Liver (tissue), 9 donors: ENCODE results near the gene ARHGAP9. TPM values are rescaled to one million over a fixed set of nuclear protein-coding genes. Genes with fewer than 3 reads are reported as not detected.

ENCODE experiments used
- DNase-seq: peaks from one replicate; pipeline ENCODE4 v3.0.0-alpha.2; 2017; ENCODE audit warnings: low spot score
- H3K27ac ChIP-seq, 2 donors: one replicate each; pipeline ENCODE4 v1.7.0; 2013; ENCODE audit warnings: inconsistent platforms in 2 of 2, low read length in 2 of 2, control low read depth in 1 of 2, low read depth in 1 of 2, mild to moderate bottlenecking in 1 of 2
- H3K27me3 ChIP-seq, 4 donors: one replicate each; pipeline versions ENCODE4 v1.6.1 to v1.7.0; 2013; ENCODE audit warnings: low read length in 3 of 4, inconsistent platforms in 1 of 4, mild to moderate bottlenecking in 1 of 4, moderate library complexity in 1 of 4; ENCODE audit not compliant: control insufficient read depth in 4 of 4, insufficient read depth in 4 of 4
- H3K36me3 ChIP-seq, 4 donors: one replicate each; pipeline versions ENCODE4 v1.6.1 to v1.7.0; 2013; ENCODE audit warnings: low read length in 3 of 4, mild to moderate bottlenecking in 3 of 4, low read depth in 1 of 4, moderate library complexity in 1 of 4; ENCODE audit not compliant: control insufficient read depth in 4 of 4, insufficient read depth in 3 of 4
- H3K4me1 ChIP-seq, 4 donors: one replicate each; pipeline versions ENCODE4 v1.6.1 to v1.7.0; 2013; ENCODE audit warnings: low read length in 3 of 4, mild to moderate bottlenecking in 3 of 4, moderate library complexity in 1 of 4; ENCODE audit not compliant: control insufficient read depth in 4 of 4, insufficient read depth in 4 of 4
- H3K4me3 ChIP-seq, 3 donors: one replicate each; pipeline versions ENCODE4 v1.6.1 to v1.7.0; 2013; ENCODE audit warnings: low read length in 3 of 3, control low read depth in 1 of 3, low read depth in 1 of 3, mild to moderate bottlenecking in 1 of 3
- H3K9ac ChIP-seq, 2 donors: one replicate each; pipeline ENCODE4 v1.7.0; 2013; ENCODE audit warnings: low read length in 2 of 2, mild to moderate bottlenecking in 2 of 2, moderate library complexity in 2 of 2, control low read depth in 1 of 2, low read depth in 1 of 2
- H3K9me3 ChIP-seq, 4 donors: one replicate each; pipeline versions ENCODE4 v1.6.1 to v1.7.0; 2013; ENCODE audit warnings: low read length in 3 of 4; ENCODE audit not compliant: control insufficient read depth in 4 of 4
- EGR1 ChIP-seq, 2 donors: IDR thresholded peaks; 2 replicates each; pipeline ENCODE4 v1.6.1; 2016 to 2018; ENCODE audit warnings: antibody characterized with exemption in 2 of 2, low read depth in 2 of 2
- FOXA1 ChIP-seq: IDR thresholded peaks from 2 replicates; pipeline ENCODE4 v1.6.1; 2016; ENCODE audit warnings: antibody characterized with exemption
- FOXA2 ChIP-seq: IDR thresholded peaks from 2 replicates; pipeline ENCODE4 v1.6.1; 2016; ENCODE audit warnings: antibody characterized with exemption
- GABPA ChIP-seq, 2 donors: IDR thresholded peaks in 1 of 2; conservative IDR thresholded peaks in 1 of 2; 2 replicates each; pipeline ENCODE4 v1.6.1; 2016; ENCODE audit warnings: antibody characterized with exemption in 2 of 2, mild to moderate bottlenecking in 1 of 2, moderate library complexity in 1 of 2
- HNF4A ChIP-seq, 2 donors: conservative IDR thresholded peaks; 2 replicates each; pipeline ENCODE4 v1.6.1; 2016; ENCODE audit warnings: antibody characterized with exemption in 2 of 2, mild to moderate bottlenecking in 2 of 2
- HNF4G ChIP-seq: IDR thresholded peaks from 2 replicates; pipeline ENCODE4 v1.6.1; 2016; ENCODE audit warnings: antibody characterized with exemption
- JUND ChIP-seq, 2 donors: IDR thresholded peaks; 2 replicates each; pipeline ENCODE4 v1.6.1; 2016; ENCODE audit warnings: antibody characterized with exemption in 2 of 2
- NR2F2 ChIP-seq: IDR thresholded peaks from 2 replicates; pipeline ENCODE4 v1.6.1; 2016; ENCODE audit warnings: antibody characterized with exemption
- RAD21 ChIP-seq, 2 donors: IDR thresholded peaks; 2 replicates each; pipeline ENCODE4 v1.6.1; 2016; ENCODE audit warnings: antibody characterized with exemption in 2 of 2, mild to moderate bottlenecking in 2 of 2
- RXRA ChIP-seq, 2 donors: IDR thresholded peaks; 2 replicates each; pipeline ENCODE4 v1.6.1; 2017 to 2018; ENCODE audit warnings: antibody characterized with exemption in 2 of 2, mild to moderate bottlenecking in 1 of 2
- SP1 ChIP-seq: IDR thresholded peaks from 2 replicates; pipeline ENCODE4 v1.6.1; 2018; ENCODE audit warnings: antibody characterized with exemption, mild to moderate bottlenecking
- TAF1 ChIP-seq: conservative IDR thresholded peaks from 2 replicates; pipeline ENCODE4 v1.6.1; 2016; ENCODE audit warnings: antibody characterized with exemption, mild to moderate bottlenecking
- YY1 ChIP-seq: IDR thresholded peaks from 2 replicates; pipeline ENCODE4 v1.6.1; 2016; ENCODE audit warnings: antibody characterized with exemption, mild to moderate bottlenecking
- WGBS: extraction: QIAGEN DNeasy Blood & Tissue Kit; methylation state at CpG from one replicate; pipeline ENCODE4 v1.1.7; 2013; 5-methylcytosine and 5-hydroxymethylcytosine counted together
- polyA plus RNA-seq, 2 donors: library from polyadenylated mRNA; stranded (reverse) in 1 of 2; unstranded in 1 of 2; fragments of 200-250 nt in 1 of 2; fragments of >200 nt in 1 of 2; fragmentation: Nextera tagmentation in 1 of 2; extraction: Ambion mirVana in 1 of 2; gene quantifications; one replicate each; pipeline versions ENCODE4 v1.2.1 to v1.2.3, GENCODE V29; 2013 to 2015
- total RNA-seq, 2 donors: library from RNA; depleted of rRNA; stranded (reverse); fragments of >200 nt; gene quantifications; one replicate each; pipeline ENCODE4 v1.2.3, GENCODE V29; 2014
- TF ChIP-seq, protein P1 (sequence below): IDR thresholded peaks from 2 replicates; pipeline ENCODE4 v1.6.1; 2016; ENCODE audit warnings: antibody characterized with exemption
- TF ChIP-seq, protein P2 (sequence below): fragments of 150-350 bp; IDR thresholded peaks from 2 replicates; pipeline ENCODE4 v1.5.1; 2017; ENCODE audit warnings: improper control_type of control experiment, low read depth, low read length; ENCODE audit not compliant: missing input control
- TF ChIP-seq, protein P3 (sequence below): IDR thresholded peaks from 2 replicates; pipeline ENCODE4 v1.6.1; 2016; ENCODE audit warnings: antibody characterized with exemption
- TF ChIP-seq, protein P4 (sequence below): IDR thresholded peaks from 2 replicates; pipeline ENCODE4 v1.6.1; 2016; ENCODE audit warnings: antibody characterized with exemption
- TF ChIP-seq, protein P5 (sequence below): IDR thresholded peaks from 2 replicates; pipeline ENCODE4 v1.6.1; 2016; ENCODE audit warnings: antibody characterized with exemption, mild to moderate bottlenecking
- donor health status: healthy.
- donor health status: healthy.
- donor health status: healthy.
- donor health status: healthy.
- donor health status: healthy.

The ARHGAP9 gene
- total and polyA plus RNA-seq, 4 donors = 3.0 to 12.0 (median 7.1) TPM

DNA sequence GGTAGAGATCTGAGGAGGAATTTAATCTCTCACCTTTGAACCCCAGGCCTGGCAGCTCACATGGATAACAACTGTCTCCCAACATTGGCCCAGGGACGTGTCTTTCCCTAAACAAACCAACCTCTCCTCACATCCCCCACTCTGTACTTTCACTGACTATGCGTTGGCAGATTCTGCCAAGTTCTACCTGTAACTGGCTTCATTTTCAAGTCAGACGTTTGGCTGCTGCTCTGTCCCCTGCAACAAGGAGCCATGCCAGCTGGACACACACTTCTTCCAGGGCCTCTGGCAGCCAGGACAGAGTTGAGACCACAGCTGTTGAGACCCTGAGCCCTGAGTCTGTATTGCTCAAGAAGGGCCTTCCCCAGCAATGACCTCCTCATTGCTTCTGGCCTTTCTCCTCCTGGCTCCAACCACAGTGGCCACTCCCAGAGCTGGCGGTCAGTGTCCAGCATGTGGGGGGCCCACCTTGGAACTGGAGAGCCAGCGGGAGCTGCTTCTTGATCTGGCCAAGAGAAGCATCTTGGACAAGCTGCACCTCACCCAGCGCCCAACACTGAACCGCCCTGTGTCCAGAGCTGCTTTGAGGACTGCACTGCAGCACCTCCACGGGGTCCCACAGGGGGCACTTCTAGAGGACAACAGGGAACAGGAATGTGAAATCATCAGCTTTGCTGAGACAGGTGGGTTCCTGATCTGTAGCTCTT is 45.0 kb downstream of the ARHGAP9 start, which contains the start of gene INHBC:
Gene INHBC, plus strand, starts transcription at position 268 of the 707 bp plus-strand sequence. Its CDS starts 103 bp downstream, at position 371.
- H3K4me1 ChIP-seq = peaks cover 0 to 30% (median 10%) of the 10 kb centered on the region in 4 donors
- DNase-seq = no peak
- peak within 1 kb of the TSS; percentile 68 to 86 (median 75) for H3K4me3 ChIP-seq
- peak within 1 kb of the TSS; percentile 63 to 98 for H3K9ac ChIP-seq
- H3K36me3 ChIP-seq = no peaks in the 10 kb centered on the region
- peak within 1 kb of the TSS; percentile 90 to 93 for H3K27ac ChIP-seq
- H3K9me3 ChIP-seq = no peaks in the 10 kb centered on the region
- WGBS = 29% methylated on average over 8 of the region's 8 CpGs
- TF ChIP-seq TAF1 (peak; percentile 86), RAD21 (IDR thresholded peaks at IDR 0.05) (peak; percentile 47 to 66), RXRA (IDR thresholded peaks at IDR 0.05) (peak; percentile 86 to 97), SP1 (peak; percentile 93), FOXA2 (peak; percentile 17), EGR1 (IDR thresholded peaks at IDR 0.05; ENCODE audit: low read depth in 2 of 2) (peak; percentile 54 to 76), GABPA (IDR thresholded peaks at IDR 0.05 in 1 of 2, conservative IDR thresholded peaks at IDR 0.05 in 1 of 2) (no peak), HNF4G (peak; percentile 74), YY1 (peak; percentile 84), HNF4A (conservative IDR thresholded peaks at IDR 0.05) (peak; percentile 90 to 94), FOXA1 (peak; percentile 58), JUND (IDR thresholded peaks at IDR 0.05) (peak; percentile 72 to 75), NR2F2 (peak; percentile 75)
- TF ChIP-seq, protein P1, sequence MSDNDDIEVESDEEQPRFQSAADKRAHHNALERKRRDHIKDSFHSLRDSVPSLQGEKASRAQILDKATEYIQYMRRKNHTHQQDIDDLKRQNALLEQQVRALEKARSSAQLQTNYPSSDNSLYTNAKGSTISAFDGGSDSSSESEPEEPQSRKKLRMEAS = peak; percentile 86
- TF ChIP-seq, protein P2, sequence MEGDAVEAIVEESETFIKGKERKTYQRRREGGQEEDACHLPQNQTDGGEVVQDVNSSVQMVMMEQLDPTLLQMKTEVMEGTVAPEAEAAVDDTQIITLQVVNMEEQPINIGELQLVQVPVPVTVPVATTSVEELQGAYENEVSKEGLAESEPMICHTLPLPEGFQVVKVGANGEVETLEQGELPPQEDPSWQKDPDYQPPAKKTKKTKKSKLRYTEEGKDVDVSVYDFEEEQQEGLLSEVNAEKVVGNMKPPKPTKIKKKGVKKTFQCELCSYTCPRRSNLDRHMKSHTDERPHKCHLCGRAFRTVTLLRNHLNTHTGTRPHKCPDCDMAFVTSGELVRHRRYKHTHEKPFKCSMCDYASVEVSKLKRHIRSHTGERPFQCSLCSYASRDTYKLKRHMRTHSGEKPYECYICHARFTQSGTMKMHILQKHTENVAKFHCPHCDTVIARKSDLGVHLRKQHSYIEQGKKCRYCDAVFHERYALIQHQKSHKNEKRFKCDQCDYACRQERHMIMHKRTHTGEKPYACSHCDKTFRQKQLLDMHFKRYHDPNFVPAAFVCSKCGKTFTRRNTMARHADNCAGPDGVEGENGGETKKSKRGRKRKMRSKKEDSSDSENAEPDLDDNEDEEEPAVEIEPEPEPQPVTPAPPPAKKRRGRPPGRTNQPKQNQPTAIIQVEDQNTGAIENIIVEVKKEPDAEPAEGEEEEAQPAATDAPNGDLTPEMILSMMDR = no peak
- TF ChIP-seq, protein P3, sequence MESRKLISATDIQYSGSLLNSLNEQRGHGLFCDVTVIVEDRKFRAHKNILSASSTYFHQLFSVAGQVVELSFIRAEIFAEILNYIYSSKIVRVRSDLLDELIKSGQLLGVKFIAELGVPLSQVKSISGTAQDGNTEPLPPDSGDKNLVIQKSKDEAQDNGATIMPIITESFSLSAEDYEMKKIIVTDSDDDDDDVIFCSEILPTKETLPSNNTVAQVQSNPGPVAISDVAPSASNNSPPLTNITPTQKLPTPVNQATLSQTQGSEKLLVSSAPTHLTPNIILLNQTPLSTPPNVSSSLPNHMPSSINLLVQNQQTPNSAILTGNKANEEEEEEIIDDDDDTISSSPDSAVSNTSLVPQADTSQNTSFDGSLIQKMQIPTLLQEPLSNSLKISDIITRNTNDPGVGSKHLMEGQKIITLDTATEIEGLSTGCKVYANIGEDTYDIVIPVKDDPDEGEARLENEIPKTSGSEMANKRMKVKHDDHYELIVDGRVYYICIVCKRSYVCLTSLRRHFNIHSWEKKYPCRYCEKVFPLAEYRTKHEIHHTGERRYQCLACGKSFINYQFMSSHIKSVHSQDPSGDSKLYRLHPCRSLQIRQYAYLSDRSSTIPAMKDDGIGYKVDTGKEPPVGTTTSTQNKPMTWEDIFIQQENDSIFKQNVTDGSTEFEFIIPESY = peak; percentile 93
- TF ChIP-seq, protein P4, sequence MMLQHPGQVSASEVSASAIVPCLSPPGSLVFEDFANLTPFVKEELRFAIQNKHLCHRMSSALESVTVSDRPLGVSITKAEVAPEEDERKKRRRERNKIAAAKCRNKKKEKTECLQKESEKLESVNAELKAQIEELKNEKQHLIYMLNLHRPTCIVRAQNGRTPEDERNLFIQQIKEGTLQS = no peak
- TF ChIP-seq, protein P5, sequence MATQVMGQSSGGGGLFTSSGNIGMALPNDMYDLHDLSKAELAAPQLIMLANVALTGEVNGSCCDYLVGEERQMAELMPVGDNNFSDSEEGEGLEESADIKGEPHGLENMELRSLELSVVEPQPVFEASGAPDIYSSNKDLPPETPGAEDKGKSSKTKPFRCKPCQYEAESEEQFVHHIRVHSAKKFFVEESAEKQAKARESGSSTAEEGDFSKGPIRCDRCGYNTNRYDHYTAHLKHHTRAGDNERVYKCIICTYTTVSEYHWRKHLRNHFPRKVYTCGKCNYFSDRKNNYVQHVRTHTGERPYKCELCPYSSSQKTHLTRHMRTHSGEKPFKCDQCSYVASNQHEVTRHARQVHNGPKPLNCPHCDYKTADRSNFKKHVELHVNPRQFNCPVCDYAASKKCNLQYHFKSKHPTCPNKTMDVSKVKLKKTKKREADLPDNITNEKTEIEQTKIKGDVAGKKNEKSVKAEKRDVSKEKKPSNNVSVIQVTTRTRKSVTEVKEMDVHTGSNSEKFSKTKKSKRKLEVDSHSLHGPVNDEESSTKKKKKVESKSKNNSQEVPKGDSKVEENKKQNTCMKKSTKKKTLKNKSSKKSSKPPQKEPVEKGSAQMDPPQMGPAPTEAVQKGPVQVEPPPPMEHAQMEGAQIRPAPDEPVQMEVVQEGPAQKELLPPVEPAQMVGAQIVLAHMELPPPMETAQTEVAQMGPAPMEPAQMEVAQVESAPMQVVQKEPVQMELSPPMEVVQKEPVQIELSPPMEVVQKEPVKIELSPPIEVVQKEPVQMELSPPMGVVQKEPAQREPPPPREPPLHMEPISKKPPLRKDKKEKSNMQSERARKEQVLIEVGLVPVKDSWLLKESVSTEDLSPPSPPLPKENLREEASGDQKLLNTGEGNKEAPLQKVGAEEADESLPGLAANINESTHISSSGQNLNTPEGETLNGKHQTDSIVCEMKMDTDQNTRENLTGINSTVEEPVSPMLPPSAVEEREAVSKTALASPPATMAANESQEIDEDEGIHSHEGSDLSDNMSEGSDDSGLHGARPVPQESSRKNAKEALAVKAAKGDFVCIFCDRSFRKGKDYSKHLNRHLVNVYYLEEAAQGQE = peak; percentile 85
- no peaks in the 10 kb centered on the region for H3K27me3 ChIP-seq
